HG03378 (cell line): ENCODE measurements around the gene PHYHIPL.

ENCODE experiments used
- ATAC-seq: cut with Tn5 transposase; IDR thresholded peaks from one replicate; pipeline ENCODE4 v1.9.1; 2021; ENCODE audit warnings: mild to moderate bottlenecking, moderate library complexity; ENCODE audit not compliant: unreplicated experiment

The PHYHIPL gene

DNA sequence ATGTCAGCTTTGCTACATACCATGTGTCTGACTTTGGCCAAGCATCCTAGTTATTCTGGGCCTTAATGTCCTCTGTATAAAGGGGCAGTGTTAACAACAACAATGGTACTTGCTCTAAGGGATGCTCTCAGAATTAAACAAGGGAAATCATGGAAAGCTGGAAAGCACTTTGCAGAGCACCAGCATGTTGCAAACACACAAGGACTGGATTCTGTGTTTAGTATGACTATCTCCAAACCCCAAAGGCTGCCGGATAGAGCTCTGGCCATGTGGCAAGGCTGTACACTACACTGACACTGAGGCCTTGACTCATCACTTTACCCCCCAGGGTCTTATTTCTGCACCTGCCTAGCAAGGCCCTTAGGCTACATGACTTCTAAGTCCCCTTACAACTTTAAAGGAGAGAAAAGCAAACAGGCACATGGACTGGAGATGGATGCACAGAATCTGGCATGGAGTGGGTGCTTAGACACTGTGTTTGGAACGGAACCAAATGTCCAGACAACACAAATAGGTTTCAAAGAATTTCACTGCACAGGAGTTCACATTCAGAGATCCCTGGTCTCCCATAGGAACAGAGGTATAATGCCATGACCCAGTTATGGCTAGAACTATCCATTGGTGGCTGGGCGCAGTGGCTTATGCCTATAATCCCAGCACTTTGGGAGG, 111.3 kb downstream of the PHYHIPL start:
- ATAC-seq = no peak

DNA sequence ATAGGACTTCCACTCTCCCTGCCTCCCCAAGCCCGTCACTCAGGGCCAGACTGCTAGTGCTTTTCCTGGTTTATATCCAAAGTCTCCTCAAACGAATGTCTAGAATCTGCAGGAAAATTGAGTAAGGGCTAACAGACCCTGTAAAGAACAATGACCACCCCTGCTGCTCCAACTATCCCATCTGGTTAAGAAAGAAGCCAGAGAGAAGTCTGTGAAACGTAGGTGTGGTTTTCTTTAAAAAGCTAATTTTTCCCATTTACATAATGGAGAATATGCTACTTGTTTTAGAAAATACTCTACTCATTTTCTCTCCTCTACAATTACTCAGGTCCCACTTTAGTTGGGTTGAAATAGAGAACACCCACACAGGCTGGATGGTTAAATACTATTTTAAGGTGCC, 113.4 kb downstream of the PHYHIPL start:
- no peak for ATAC-seq

DNA sequence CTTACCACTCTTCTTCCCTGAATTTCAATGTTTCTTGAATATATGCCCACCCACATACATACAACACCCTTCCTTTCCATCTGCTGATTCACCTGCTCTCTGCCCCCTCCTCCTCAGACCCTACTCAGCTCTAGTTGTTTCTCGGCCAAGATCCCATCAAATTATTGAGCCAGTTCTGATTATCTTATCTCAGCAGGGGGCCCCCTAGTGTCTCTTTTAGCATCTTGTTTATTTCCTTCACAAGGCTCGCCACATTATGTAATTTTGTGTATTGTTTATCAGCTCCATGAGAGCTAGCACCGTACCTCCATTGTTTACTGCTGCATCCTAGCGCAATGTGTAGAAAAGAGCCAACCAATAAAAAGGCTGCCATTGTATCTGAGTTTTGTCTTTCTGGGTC, 114.0 kb downstream of the PHYHIPL start:
- no peak for ATAC-seq
